NCI-H226 (cell line): Measurements from ENCODE around the gene GLRX.

Experiments used
- DNase-seq: peaks from one replicate; pipeline ENCODE4 v3.0.0-alpha.2; 2015

The GLRX gene

GRCh38 chr5:95808013-95808685, 14.4 kb downstream of the GLRX start:
- DNase-seq = no peak

- no peak for DNase-seq
These were observed 15.8 kb downstream of the GLRX start for GRCh38 chr5:95806687-95807086.

- DNase-seq = no peak
These were observed 17.6 kb downstream of the GLRX start for GRCh38 chr5:95804736-95805539.

GRCh38 chr5:95803271-95804148, 19.0 kb downstream of the GLRX start:
- DNase-seq = no peak

GRCh38 chr5:95801961-95802360, 20.6 kb downstream of the GLRX start:
- DNase-seq = no peak

GRCh38 chr5:95801532-95801931, 21.0 kb downstream of the GLRX start:
- DNase-seq = no peak

- no peak for DNase-seq
These were observed 22.0 kb downstream of the GLRX start for GRCh38 chr5:95800553-95800952.

GRCh38 chr5:95799191-95799835, 23.2 kb downstream of the GLRX start:
- DNase-seq = no peak

GRCh38 chr5:95798545-95798944, 24.0 kb downstream of the GLRX start:
- DNase-seq = no peak

- no peak for DNase-seq
These were observed 24.5 kb downstream of the GLRX start for GRCh38 chr5:95798048-95798447.

GRCh38 chr5:95797301-95797700, 25.2 kb downstream of the GLRX start:
- DNase-seq = no peak

- DNase-seq = peak; percentile 37
These were observed 28.4 kb downstream of the GLRX start for GRCh38 chr5:95794070-95794516.

GRCh38 chr5:95791751-95792150, 30.8 kb downstream of the GLRX start:
- DNase-seq = no peak

GRCh38 chr5:95788493-95788892, 34.0 kb downstream of the GLRX start:
- DNase-seq = no peak

- no peak for DNase-seq
These were observed 35.6 kb downstream of the GLRX start for GRCh38 chr5:95786821-95787418.

- no peak for DNase-seq
These were observed 37.8 kb downstream of the GLRX start for GRCh38 chr5:95784514-95785302.

GRCh38 chr5:95783661-95784060, 38.9 kb downstream of the GLRX start:
- DNase-seq = no peak

GRCh38 chr5:95782181-95782580, 40.3 kb downstream of the GLRX start:
- no peak for DNase-seq

GRCh38 chr5:95781101-95781583, 41.4 kb downstream of the GLRX start:
- peak; percentile 63 for DNase-seq

- no peak for DNase-seq
These were observed 41.9 kb downstream of the GLRX start for GRCh38 chr5:95780597-95780996.

- DNase-seq = peak; percentile 10
These were observed 42.9 kb downstream of the GLRX start for GRCh38 chr5:95779611-95780010.
